HG03280 (cell line): ENCODE data around the gene COX11.
A peak's percentile ranks its signal among the peaks of the same experiment; 100 is the strongest.

Experiments
- ATAC-seq: cut with Tn5 transposase; IDR thresholded peaks from one replicate; pipeline ENCODE4 v1.9.1; 2021; ENCODE audit warnings: mild to moderate bottlenecking, moderate library complexity; ENCODE audit not compliant: unreplicated experiment

COX11 gene

GRCh38 chr17:54968988-54969332 is 506 bp upstream of the COX11 start:
- ATAC-seq, result peak; percentile 28

GRCh38 chr17:54967621-54968261 is 713 bp downstream of the COX11 start:
- ATAC-seq, result peak; percentile 20

GRCh38 chr17:54956791-54957190 is 11.7 kb downstream of the COX11 start:
- ATAC-seq, result no peak

- ATAC-seq, result no peak
Measured at GRCh38 chr17:54951286-54951685, 17.2 kb downstream of the COX11 start.

GRCh38 chr17:54950116-54950515 is 18.3 kb downstream of the COX11 start:
- no peak for ATAC-seq

GRCh38 chr17:54948380-54948779 is 20.1 kb downstream of the COX11 start:
- no peak for ATAC-seq

GRCh38 chr17:54947396-54947795 is 21.1 kb downstream of the COX11 start:
- ATAC-seq, result no peak

GRCh38 chr17:54945671-54946070 is 22.8 kb downstream of the COX11 start:
- ATAC-seq, result no peak

- ATAC-seq, result no peak
Measured at GRCh38 chr17:54945231-54945630, 23.2 kb downstream of the COX11 start.

- ATAC-seq, result no peak
Measured at GRCh38 chr17:54944796-54945195, 23.7 kb downstream of the COX11 start.

GRCh38 chr17:54941285-54941684 is 27.2 kb downstream of the COX11 start:
- no peak for ATAC-seq

GRCh38 chr17:54937426-54937825 is 31.0 kb downstream of the COX11 start:
- no peak for ATAC-seq

GRCh38 chr17:54937018-54937417 is 31.4 kb downstream of the COX11 start:
- ATAC-seq, result no peak

GRCh38 chr17:54935471-54935870 is 33.0 kb downstream of the COX11 start:
- no peak for ATAC-seq

- no peak for ATAC-seq
Measured at GRCh38 chr17:54933921-54934320, 34.5 kb downstream of the COX11 start.

- ATAC-seq, result no peak
Measured at GRCh38 chr17:54932711-54933110, 35.7 kb downstream of the COX11 start.

GRCh38 chr17:54927525-54927924 is 40.9 kb downstream of the COX11 start:
- no peak for ATAC-seq

GRCh38 chr17:54924405-54924804 is 44.0 kb downstream of the COX11 start:
- ATAC-seq, result no peak

GRCh38 chr17:54920819-54921218 is 47.6 kb downstream of the COX11 start:
- no peak for ATAC-seq

GRCh38 chr17:54919425-54919824 is 49.0 kb downstream of the COX11 start:
- ATAC-seq, result no peak

GRCh38 chr17:54916721-54917120 is 51.7 kb downstream of the COX11 start:
- ATAC-seq, result no peak
